Medulla oblongata (tissue), 1 donor: ENCODE data around the gene EBF3.

ENCODE experiments used
- DNase-seq: peaks from one replicate; pipeline ENCODE4 v3.0.0-alpha.2; 2015; ENCODE audit errors: extremely low spot score

Gene EBF3

GRCh38 chr10:129891806-129892205 is 72.3 kb downstream of the EBF3 start:
- DNase-seq, result no peak

- no peak for DNase-seq
Observed at GRCh38 chr10:129890170-129890569, 73.9 kb downstream of the EBF3 start.

GRCh38 chr10:129888784-129889616 is 75.1 kb downstream of the EBF3 start:
- DNase-seq, result no peak

GRCh38 chr10:129887986-129888783 is 75.9 kb downstream of the EBF3 start:
- no peak for DNase-seq

- no peak for DNase-seq
Observed at GRCh38 chr10:129887381-129887905, 76.6 kb downstream of the EBF3 start.

- no peak for DNase-seq
Observed at GRCh38 chr10:129886263-129886662, 77.8 kb downstream of the EBF3 start.

GRCh38 chr10:129885526-129885925 is 78.5 kb downstream of the EBF3 start:
- DNase-seq, result no peak

- no peak for DNase-seq
Observed at GRCh38 chr10:129884398-129885078, 79.5 kb downstream of the EBF3 start.

GRCh38 chr10:129883626-129884397 is 80.3 kb downstream of the EBF3 start:
- no peak for DNase-seq

GRCh38 chr10:129883029-129883428 is 81.0 kb downstream of the EBF3 start:
- no peak for DNase-seq

- no peak for DNase-seq
Observed at GRCh38 chr10:129882291-129883010, 81.6 kb downstream of the EBF3 start.

- DNase-seq, result no peak
Observed at GRCh38 chr10:129881641-129882040, 82.4 kb downstream of the EBF3 start.

- DNase-seq, result no peak
Observed at GRCh38 chr10:129880191-129880870, 83.7 kb downstream of the EBF3 start.

GRCh38 chr10:129879655-129880054 is 84.4 kb downstream of the EBF3 start:
- DNase-seq, result no peak

- no peak for DNase-seq
Observed at GRCh38 chr10:129878835-129879234, 85.2 kb downstream of the EBF3 start.

- DNase-seq, result no peak
Observed at GRCh38 chr10:129877773-129878371, 86.2 kb downstream of the EBF3 start.

- DNase-seq, result no peak
Observed at GRCh38 chr10:129876838-129877237, 87.2 kb downstream of the EBF3 start.

- DNase-seq, result no peak
Observed at GRCh38 chr10:129875993-129876726, 87.9 kb downstream of the EBF3 start.

- DNase-seq, result no peak
Observed at GRCh38 chr10:129873351-129873750, 90.7 kb downstream of the EBF3 start.
